B cell (primary cell): ENCODE data around the gene KLK7. TPM values are rescaled to one million over a fixed set of nuclear protein-coding genes. Genes with fewer than 3 reads are reported as not detected.

Experiments used
- ATAC-seq: fragments of 200-7000 bp; cut with Tn5 transposase; one replicate; pipeline ENCODE4 v1.10.0; 2021; ENCODE audit warnings: low read depth, mild to moderate bottlenecking, moderate number of reproducible peaks, moderate library complexity
- CTCF ChIA-PET: fragments of 350-600 bp; sonication (Branson Sonifier 250); formaldehyde crosslinking; loops from one replicate; lab custom pipeline; 2021; ENCODE audit warnings: antibody characterized with exemption, inconsistent platforms; lab: Charles Lee
- POLR2A ChIA-PET: fragments of 350-600 bp; sonication (Branson Sonifier 250); formaldehyde crosslinking; loops from one replicate; lab custom pipeline; 2021; ENCODE audit warnings: antibody characterized with exemption; lab: Charles Lee
- DNase-seq: peaks from one replicate; pipeline ENCODE4 v3.0.0; 2013
- H2AFZ ChIP-seq: 2 replicates; pipeline ENCODE4 v1.6.1; 2012; ENCODE audit warnings: mild to moderate bottlenecking, low read depth, low read length; ENCODE audit not compliant: insufficient read depth, poor library complexity, severe bottlenecking
- H3K27ac ChIP-seq, 2 donors: 1 replicate in 1 of 2; 2 replicates in 1 of 2; pipeline ENCODE4 v1.5.1; 2012 to 2013; ENCODE audit warnings: low read length in 2 of 2, mild to moderate bottlenecking in 2 of 2, moderate library complexity in 1 of 2
- H3K27me3 ChIP-seq, 4 experiments: fragments of 200-600 bp in 1 of 4; sonication (generic) in 1 of 4; replicated peaks in 1 of 4; 1 replicate in 2 of 4; 2 replicates in 2 of 4; pipeline versions ENCODE4 v1.6.1 to v1.7.0; 2013 to 2016; ENCODE audit warnings: low read length in 3 of 4, mild to moderate bottlenecking in 2 of 4, mixed read lengths in 1 of 4, moderate library complexity in 1 of 4; ENCODE audit not compliant: insufficient read depth in 4 of 4, control insufficient read depth in 3 of 4; ENCODE audit errors: control extremely low read depth in 1 of 4
- H3K36me3 ChIP-seq, 2 experiments: replicated peaks in 1 of 2; 1 replicate in 1 of 2; 2 replicates in 1 of 2; pipeline versions ENCODE4 v1.6.1 to v1.7.1; 2013; ENCODE audit warnings: low read length in 1 of 2; ENCODE audit not compliant: insufficient read depth in 2 of 2, control insufficient read depth in 1 of 2; ENCODE audit errors: control extremely low read depth in 1 of 2, extremely low read depth in 1 of 2
- H3K4me1 ChIP-seq, 2 donors: fragments of 200-600 bp in 1 of 2; sonication (generic) in 1 of 2; 1 replicate in 1 of 2; 2 replicates in 1 of 2; pipeline versions ENCODE4 v1.5.1 to v1.6.1; 2013 to 2017; ENCODE audit warnings: low read length in 2 of 2; ENCODE audit not compliant: control insufficient read depth in 2 of 2, insufficient read depth in 2 of 2
- H3K4me2 ChIP-seq: replicated peaks from 2 replicates; pipeline ENCODE3; 2012; ENCODE audit warnings: mild to moderate bottlenecking, low read depth, low read length; ENCODE audit not compliant: poor library complexity, severe bottlenecking
- H3K4me3 ChIP-seq, 5 experiments: fragments of 200-600 bp in 1 of 5; sonication (generic) in 1 of 5; 1 replicate in 3 of 5; 2 replicates in 2 of 5; pipeline versions ENCODE4 v1.5.1 to v1.7.0; 2011 to 2016; ENCODE audit warnings: low read length in 4 of 5, mild to moderate bottlenecking in 4 of 5, low read depth in 2 of 5, control low read depth in 1 of 5, moderate library complexity in 1 of 5; ENCODE audit not compliant: insufficient read depth in 1 of 5; ENCODE audit errors: control extremely low read depth in 1 of 5, extremely low read depth in 1 of 5
- H3K79me2 ChIP-seq: fragments of 200-600 bp; sonication (generic); one replicate; pipeline ENCODE4 v1.6.0; 2016; ENCODE audit warnings: low read length; ENCODE audit not compliant: control insufficient read depth, insufficient read depth
- H3K9ac ChIP-seq: fragments of 200-600 bp; sonication (generic); 2 replicates; pipeline ENCODE4 v1.6.1; 2017; ENCODE audit warnings: mild to moderate bottlenecking, low read length, moderate library complexity
- H3K9me3 ChIP-seq, 3 donors: one replicate each; pipeline versions ENCODE4 v1.6.1 to v1.7.1; 2013; ENCODE audit warnings: low read length in 2 of 3; ENCODE audit not compliant: control insufficient read depth in 2 of 3, insufficient read depth in 1 of 3; ENCODE audit errors: control extremely low read depth in 1 of 3
- H4K20me1 ChIP-seq: 2 replicates; pipeline ENCODE4 v1.6.0; 2012; ENCODE audit warnings: mild to moderate bottlenecking, low read length; ENCODE audit not compliant: insufficient read depth, control insufficient read depth, poor library complexity, severe bottlenecking
- H3K27ac Mint-ChIP-seq: one replicate; pipeline ENCODE4 v1.8.0; 2021; ENCODE audit warnings: mixed read lengths
- H3K27me3 Mint-ChIP-seq: one replicate; pipeline ENCODE4 v1.8.0; 2021; ENCODE audit warnings: mixed read lengths
- H3K4me1 Mint-ChIP-seq: one replicate; pipeline ENCODE4 v1.8.0; 2021; ENCODE audit warnings: mixed read lengths
- H3K4me3 Mint-ChIP-seq: one replicate; pipeline ENCODE4 v1.8.0; 2021; ENCODE audit warnings: mixed read lengths
- H3K9me3 Mint-ChIP-seq: one replicate; pipeline ENCODE4 v1.8.0; 2022; ENCODE audit warnings: mixed read lengths; ENCODE audit not compliant: insufficient read depth
- EZH2 ChIP-seq: IDR thresholded peaks from 2 replicates; pipeline ENCODE4 v1.6.1; 2012; ENCODE audit warnings: borderline replicate concordance, low read depth, mild to moderate bottlenecking, moderate library complexity, low read length; ENCODE audit not compliant: insufficient read depth, poor library complexity, severe bottlenecking
- WGBS: methylation state at CpG from one replicate; pipeline ENCODE4 v1.1.5; 2013; ENCODE audit warnings: missing lambda C conversion rate; ENCODE audit not compliant: insufficient coverage; 5-methylcytosine and 5-hydroxymethylcytosine counted together
- intact Hi-C: fragments of 100-400 bp; cut with micrococcal nuclease; formaldehyde crosslinking; loops from one replicate; pipeline ENCODE4 v1.10.0; 2022
- polyA plus RNA-seq: library from polyadenylated mRNA; depleted of rRNA; stranded (reverse); fragments of >200 nt; gene quantifications from 2 replicates; pipeline ENCODE4 v1.2.3, GENCODE V29; 2012
- total RNA-seq, 2 donors: library from RNA; stranded (reverse); fragments of 120-200 nt in 1 of 2; gene quantifications; 1 replicate in 1 of 2; 2 replicates in 1 of 2; pipeline versions ENCODE4 v1.2.3 to v1.2.4, GENCODE V29; 2013 to 2022
- TF ChIP-seq, protein P1 (sequence below): fragments of 200-600 bp; IDR thresholded peaks from one replicate; pipeline ENCODE4 v1.8.0; 2022; ENCODE audit warnings: antibody characterized with exemption, mild to moderate bottlenecking

Gene KLK7
- total and polyA plus RNA-seq, 2 donors (not counting 1 experiment from before 2014, with no cell fraction given) = not detected

DNA sequence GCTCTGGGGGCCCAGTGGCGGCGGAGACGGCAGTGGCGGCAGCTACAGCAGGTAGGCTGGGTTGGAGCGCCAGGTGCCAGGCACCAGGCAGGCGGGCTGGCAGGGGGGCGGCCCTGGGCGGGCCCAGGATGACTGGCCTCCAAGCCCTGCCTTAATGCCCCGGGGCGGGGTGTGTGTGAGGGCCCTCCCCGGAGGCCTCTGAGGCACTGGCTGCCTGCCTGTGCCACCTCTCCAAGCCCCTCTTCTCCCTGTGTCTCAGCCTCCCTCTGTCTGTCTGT is 42.8 kb upstream of the KLK7 start, which contains the start of gene KLK11:
Gene KLK11, minus strand, starts transcription at position 63 of the 278 bp plus-strand sequence. CDS start 985 bp downstream, outside the sequence.
- Histone ChIP-seq H2AFZ (no peak within 1 kb of the TSS), H3K4me2 (no peak within 1 kb of the TSS), H3K9ac (no peak within 1 kb of the TSS), H3K36me3 (no peaks in the 10 kb centered on the region), H3K9me3 (peaks cover 0 to 6% (median 0%) of the 10 kb centered on the region in 3 donors), H4K20me1 (no peaks in the 10 kb centered on the region), H3K79me2 (no peaks in the 10 kb centered on the region), H3K4me3 (no peak within 1 kb of the TSS), H3K27ac (no peak within 1 kb of the TSS), H3K27me3 (no peaks in the 10 kb centered on the region), H3K4me1 (no peaks in the 10 kb centered on the region)
- intact Hi-C loops = no loop called here
- H3K4me3 Mint-ChIP-seq = no peak within 1 kb of the TSS
- DNase-seq (no peak), ATAC-seq (no peak)
- ChIA-PET POLR2A (no interaction called here), CTCF (no interaction called here)
- no peaks in the 10 kb centered on the region for H3K4me1 Mint-ChIP-seq
- H3K27me3 Mint-ChIP-seq = peaks cover 38% of the 10 kb centered on the region
- 87% methylated on average over 11 of the region's 11 CpGs for WGBS
- H3K27ac Mint-ChIP-seq = no peak within 1 kb of the TSS
- TF ChIP-seq, protein P1, sequence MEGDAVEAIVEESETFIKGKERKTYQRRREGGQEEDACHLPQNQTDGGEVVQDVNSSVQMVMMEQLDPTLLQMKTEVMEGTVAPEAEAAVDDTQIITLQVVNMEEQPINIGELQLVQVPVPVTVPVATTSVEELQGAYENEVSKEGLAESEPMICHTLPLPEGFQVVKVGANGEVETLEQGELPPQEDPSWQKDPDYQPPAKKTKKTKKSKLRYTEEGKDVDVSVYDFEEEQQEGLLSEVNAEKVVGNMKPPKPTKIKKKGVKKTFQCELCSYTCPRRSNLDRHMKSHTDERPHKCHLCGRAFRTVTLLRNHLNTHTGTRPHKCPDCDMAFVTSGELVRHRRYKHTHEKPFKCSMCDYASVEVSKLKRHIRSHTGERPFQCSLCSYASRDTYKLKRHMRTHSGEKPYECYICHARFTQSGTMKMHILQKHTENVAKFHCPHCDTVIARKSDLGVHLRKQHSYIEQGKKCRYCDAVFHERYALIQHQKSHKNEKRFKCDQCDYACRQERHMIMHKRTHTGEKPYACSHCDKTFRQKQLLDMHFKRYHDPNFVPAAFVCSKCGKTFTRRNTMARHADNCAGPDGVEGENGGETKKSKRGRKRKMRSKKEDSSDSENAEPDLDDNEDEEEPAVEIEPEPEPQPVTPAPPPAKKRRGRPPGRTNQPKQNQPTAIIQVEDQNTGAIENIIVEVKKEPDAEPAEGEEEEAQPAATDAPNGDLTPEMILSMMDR = no peak
- TF ChIP-seq EZH2 = no peak
- peaks cover 3% of the 10 kb centered on the region for H3K9me3 Mint-ChIP-seq

GRCh38 chr19:51025809-51026553 is 42.3 kb upstream of the KLK7 start:
- Histone ChIP-seq H2AFZ (no peak overlapping the region), H3K4me3 (no peak overlapping the region), H3K4me1 (no peaks in the 10 kb centered on the region), H3K4me2 (no peak overlapping the region), H3K79me2 (no peaks in the 10 kb centered on the region), H3K9me3 (peaks cover 0 to 6% (median 0%) of the 10 kb centered on the region in 3 donors), H4K20me1 (no peaks in the 10 kb centered on the region), H3K27me3 (no peaks in the 10 kb centered on the region), H3K9ac (no peak overlapping the region), H3K36me3 (no peaks in the 10 kb centered on the region), H3K27ac (no peak overlapping the region)
- intact Hi-C loops = no loop called here
- POLR2A ChIA-PET = no interaction called here
- H3K4me1 Mint-ChIP-seq = no peaks in the 10 kb centered on the region
- H3K27me3 Mint-ChIP-seq = peaks cover 33% of the 10 kb centered on the region
- no peak overlapping the region for H3K27ac Mint-ChIP-seq
- WGBS = 73% methylated on average over 17 of the region's 18 CpGs
- ATAC-seq (no peak), DNase-seq (no peak)
- TF ChIP-seq, protein P1 = no peak
- no peak for TF ChIP-seq EZH2
- CTCF ChIA-PET = no interaction called here
- H3K4me3 Mint-ChIP-seq = no peak overlapping the region
- no peaks in the 10 kb centered on the region for H3K9me3 Mint-ChIP-seq
